ENCODE data around the gene GCC2. TPM values are rescaled to one million over a fixed set of nuclear protein-coding genes. Genes with fewer than 3 reads are reported as not detected.
"Not testable (repeated sequence)": the region's sequence is repeated elsewhere in the genome, so short reads cannot be mapped to it uniquely, and the experiment has no call there.

Gene GCC2
- total and polyA plus RNA-seq, 2 experiments from 2014 or later, result 43.4 to 172 TPM

- TF ChIP-seq ZNF462 (CRISPR knock-in tag; IDR thresholded peaks at IDR 0.05) (no peak), ETS1 (IDR thresholded peaks at IDR 0.05) (no peak), ZNF114 (CRISPR knock-in tag; IDR thresholded peaks at IDR 0.05) (no peak)
Observed at GRCh38 chr2:108428286-108429009, 20.6 kb upstream of the GCC2 start (continued).

GRCh38 chr2:108435578-108435977 lies 13.4 kb upstream of the GCC2 start:
- not testable (repeated sequence) for H3F3A ChIP-seq (replicated peaks; ENCODE audit: low read depth); H2AFZ ChIP-seq; H3K4me2 ChIP-seq; H3K27me3 Mint-ChIP-seq (ENCODE audit: insufficient read depth, low read depth, poor library complexity); DNase-seq (ENCODE audit: low spot score); H3K27ac Mint-ChIP-seq; H3K27me3 ChIP-seq (ENCODE audit: insufficient read depth); H4K20me1 ChIP-seq (replicated peaks; ENCODE audit: insufficient read depth); H3K4me3 Mint-ChIP-seq; H3K4me3 ChIP-seq; ATAC-seq; H3K27ac ChIP-seq (ENCODE audit: low read depth); H3K4me1 ChIP-seq (ENCODE audit: insufficient read depth); H3K4me1 Mint-ChIP-seq; H3K36me3 ChIP-seq (ENCODE audit: insufficient read depth); H3K36me3 Mint-ChIP-seq (ENCODE audit: low read depth); H3K79me2 ChIP-seq (replicated peaks; ENCODE audit: insufficient read depth); H3K9me2 ChIP-seq (ENCODE audit: insufficient read depth)
- H3K9me3 Mint-ChIP-seq, result peaks cover 10% of the 10 kb centered on the region; the same call in 1 of the 3 replicates
